IPS-20b (cell line): ENCODE measurements around the gene CAMK2A.

ENCODE experiments used
- H3K27ac ChIP-seq: one replicate; pipeline ENCODE4 v1.5.1; 2013; ENCODE audit warnings: low read length
- H3K27me3 ChIP-seq: 2 replicates; pipeline ENCODE4 v1.6.1; 2013; ENCODE audit warnings: mild to moderate bottlenecking, low read length, inconsistent platforms; ENCODE audit not compliant: insufficient read depth
- H3K36me3 ChIP-seq: 2 replicates; pipeline ENCODE4 v1.6.1; 2013; ENCODE audit warnings: low read depth, mild to moderate bottlenecking, inconsistent platforms, low read length, moderate library complexity; ENCODE audit not compliant: insufficient read depth
- H3K4me1 ChIP-seq: 2 replicates; pipeline ENCODE4 v1.6.1; 2013; ENCODE audit warnings: mild to moderate bottlenecking, control low read depth, inconsistent platforms, low read length, moderate library complexity; ENCODE audit not compliant: insufficient read depth
- H3K4me3 ChIP-seq: 2 replicates; pipeline ENCODE4 v1.5.1; 2013; ENCODE audit warnings: mild to moderate bottlenecking, low read length, inconsistent platforms
- H3K9ac ChIP-seq: 2 replicates; pipeline ENCODE4 v1.6.1; 2013; ENCODE audit warnings: low read depth, mild to moderate bottlenecking, inconsistent platforms, low read length, moderate library complexity
- H3K9me3 ChIP-seq: 2 replicates; pipeline ENCODE4 v1.6.1; 2013; ENCODE audit warnings: mild to moderate bottlenecking, low read depth, low read length, inconsistent platforms; ENCODE audit not compliant: insufficient read depth

CAMK2A gene

DNA sequence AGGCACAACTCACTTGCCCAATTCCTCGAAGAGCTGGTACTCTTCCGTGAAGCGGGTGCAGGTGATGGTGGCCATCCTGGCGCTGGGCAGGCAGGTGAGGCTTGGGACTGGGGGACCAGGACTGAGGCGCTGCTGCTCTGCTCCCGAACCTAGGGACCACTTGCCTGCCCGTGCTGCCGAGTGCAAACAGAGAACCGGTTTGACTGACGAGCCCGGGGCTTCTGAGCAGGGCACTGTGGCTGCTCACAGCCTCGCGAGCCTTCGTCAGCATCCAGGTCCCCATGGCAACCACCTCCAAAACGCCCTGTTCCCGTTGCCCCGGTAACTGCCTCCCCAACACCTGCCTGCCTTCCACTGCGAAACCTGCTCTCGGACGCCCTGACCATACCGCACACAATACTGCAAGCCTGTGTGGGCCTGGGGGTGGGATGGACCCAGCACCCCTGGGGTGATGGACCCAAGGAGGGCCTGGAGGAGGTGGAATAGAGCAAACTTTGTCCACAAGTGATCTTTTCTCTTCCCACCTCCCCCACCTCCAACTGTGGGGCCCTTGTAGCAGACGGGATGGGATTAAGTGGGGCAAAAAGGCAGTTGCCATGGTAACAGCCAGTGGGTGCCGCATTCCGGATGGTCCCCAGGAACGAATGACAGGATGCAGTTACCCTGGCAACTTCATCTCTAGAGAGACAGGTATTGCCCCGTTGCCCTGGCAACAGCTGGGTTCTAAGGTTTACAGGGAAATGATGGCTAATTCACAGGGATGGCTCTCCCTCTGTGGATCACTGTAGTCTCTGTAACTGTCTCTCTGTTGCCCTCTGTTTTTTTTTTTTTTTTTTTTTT is at the start of gene CAMK2A:
Gene CAMK2A (minus strand): TSS at position 223 of the 840 bp plus-strand sequence. CDS start 148 bp downstream, at position 75.
- peaks cover 5% of the 10 kb centered on the region; the same call in 1 of the 2 replicates for H3K27me3 ChIP-seq
- no peak within 1 kb of the TSS for H3K27ac ChIP-seq
- no peaks in the 10 kb centered on the region for H3K9me3 ChIP-seq
- no peaks in the 10 kb centered on the region for H3K36me3 ChIP-seq
- H3K9ac ChIP-seq, result no peak within 1 kb of the TSS
- H3K4me1 ChIP-seq, result no peaks in the 10 kb centered on the region
- H3K4me3 ChIP-seq, result no peak within 1 kb of the TSS

DNA sequence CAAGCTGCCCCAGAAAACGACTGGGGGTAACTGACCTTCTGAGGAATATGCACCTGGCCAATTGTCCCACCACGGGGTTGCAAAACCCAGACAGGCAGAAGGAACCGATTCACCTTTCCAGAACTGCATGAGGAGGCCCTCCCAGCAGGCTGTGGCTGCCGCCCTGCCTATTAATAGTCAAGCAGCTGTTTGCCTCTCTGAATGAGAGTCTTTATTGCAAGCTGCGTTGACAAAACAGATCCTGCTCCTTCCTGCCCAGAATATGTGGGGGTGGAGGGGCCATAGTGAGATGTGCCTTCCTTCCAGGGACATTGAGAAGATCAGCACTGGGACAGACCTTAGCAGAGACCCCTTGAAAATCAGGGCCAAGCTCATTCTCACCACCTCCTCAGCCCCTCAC is 49.6 kb upstream of the CAMK2A start:
- Histone ChIP-seq H3K36me3 (no peaks in the 10 kb centered on the region), H3K27me3 (no peaks in the 10 kb centered on the region), H3K27ac (no peak overlapping the region), H3K9me3 (no peaks in the 10 kb centered on the region), H3K9ac (no peak overlapping the region), H3K4me1 (no peaks in the 10 kb centered on the region), H3K4me3 (no peak overlapping the region)

DNA sequence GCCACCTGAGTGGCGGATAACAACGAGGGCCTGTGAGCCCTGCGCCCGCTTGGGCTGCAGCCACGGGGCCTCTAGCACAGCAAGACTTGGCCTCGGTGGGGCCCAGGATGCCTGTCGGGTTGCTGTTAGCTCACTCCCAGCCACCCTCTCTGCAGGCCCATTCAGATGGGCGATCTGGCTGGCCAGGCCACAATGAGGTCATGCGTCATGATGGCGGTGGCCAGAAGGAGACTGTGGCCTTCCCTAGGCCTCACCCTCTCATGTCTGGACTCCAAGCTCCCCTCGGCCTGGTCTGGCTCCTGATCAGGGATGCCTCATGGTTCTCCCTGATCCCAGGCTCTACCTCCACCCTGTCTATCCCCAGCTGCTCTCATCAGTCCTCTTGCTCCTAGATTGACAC is 49.0 kb upstream of the CAMK2A start:
- H3K4me1 ChIP-seq, result no peaks in the 10 kb centered on the region
- no peak overlapping the region for H3K4me3 ChIP-seq
- no peaks in the 10 kb centered on the region for H3K27me3 ChIP-seq
- H3K9me3 ChIP-seq, result no peaks in the 10 kb centered on the region
- H3K36me3 ChIP-seq, result no peaks in the 10 kb centered on the region
- H3K27ac ChIP-seq, result no peak overlapping the region
- no peak overlapping the region for H3K9ac ChIP-seq

DNA sequence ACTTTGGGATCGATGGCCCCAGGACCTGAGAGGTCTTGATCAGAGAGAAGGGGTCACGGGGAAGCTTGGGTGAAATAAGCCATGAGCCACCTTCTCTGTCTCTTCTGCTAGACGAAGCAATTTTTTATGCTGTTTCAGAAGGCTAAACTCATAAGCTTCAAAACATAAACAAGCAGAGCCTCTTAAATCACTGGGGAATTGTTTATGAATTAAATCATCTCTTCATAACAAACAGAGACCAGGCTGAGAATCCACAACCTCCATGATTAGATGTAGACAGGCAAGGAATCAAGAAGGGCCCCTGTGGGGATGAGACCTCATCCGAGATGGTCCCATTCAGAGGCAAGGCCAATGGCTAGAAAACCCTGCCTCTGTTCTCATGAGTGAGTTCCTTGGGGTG is 46.2 kb upstream of the CAMK2A start:
- H3K27ac ChIP-seq, result no peak overlapping the region

DNA sequence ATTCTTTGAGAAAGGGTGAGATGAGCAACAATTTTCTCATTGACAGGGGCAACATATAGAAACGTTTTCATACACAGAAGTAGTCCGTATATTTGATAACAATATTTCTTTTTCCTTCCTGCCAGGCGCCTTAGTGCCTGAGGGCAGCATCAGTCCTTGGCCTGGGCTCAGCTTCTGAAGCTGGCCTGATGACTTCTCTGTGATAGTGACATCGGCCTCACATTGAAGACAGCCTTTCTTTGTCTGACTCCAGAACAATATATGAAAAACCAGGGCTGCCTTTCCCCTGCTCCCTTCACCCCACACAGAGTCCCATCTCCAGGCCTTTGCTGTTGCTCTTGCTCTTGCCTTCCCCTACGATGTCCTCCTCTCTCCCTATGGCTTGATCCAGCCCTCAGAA is 43.8 kb upstream of the CAMK2A start:
- H3K9ac ChIP-seq, result no peak overlapping the region
- H3K27ac ChIP-seq, result no peak overlapping the region
- no peaks in the 10 kb centered on the region for H3K27me3 ChIP-seq
- no peaks in the 10 kb centered on the region for H3K4me1 ChIP-seq
- H3K9me3 ChIP-seq, result no peaks in the 10 kb centered on the region
- no peak overlapping the region for H3K4me3 ChIP-seq
- H3K36me3 ChIP-seq, result no peaks in the 10 kb centered on the region

More for the DNA sequence above, 46.2 kb upstream of the CAMK2A start:
- Histone ChIP-seq H3K4me3 (no peak overlapping the region), H3K27me3 (no peaks in the 10 kb centered on the region), H3K4me1 (no peaks in the 10 kb centered on the region), H3K9ac (no peak overlapping the region), H3K36me3 (no peaks in the 10 kb centered on the region), H3K9me3 (no peaks in the 10 kb centered on the region)

DNA sequence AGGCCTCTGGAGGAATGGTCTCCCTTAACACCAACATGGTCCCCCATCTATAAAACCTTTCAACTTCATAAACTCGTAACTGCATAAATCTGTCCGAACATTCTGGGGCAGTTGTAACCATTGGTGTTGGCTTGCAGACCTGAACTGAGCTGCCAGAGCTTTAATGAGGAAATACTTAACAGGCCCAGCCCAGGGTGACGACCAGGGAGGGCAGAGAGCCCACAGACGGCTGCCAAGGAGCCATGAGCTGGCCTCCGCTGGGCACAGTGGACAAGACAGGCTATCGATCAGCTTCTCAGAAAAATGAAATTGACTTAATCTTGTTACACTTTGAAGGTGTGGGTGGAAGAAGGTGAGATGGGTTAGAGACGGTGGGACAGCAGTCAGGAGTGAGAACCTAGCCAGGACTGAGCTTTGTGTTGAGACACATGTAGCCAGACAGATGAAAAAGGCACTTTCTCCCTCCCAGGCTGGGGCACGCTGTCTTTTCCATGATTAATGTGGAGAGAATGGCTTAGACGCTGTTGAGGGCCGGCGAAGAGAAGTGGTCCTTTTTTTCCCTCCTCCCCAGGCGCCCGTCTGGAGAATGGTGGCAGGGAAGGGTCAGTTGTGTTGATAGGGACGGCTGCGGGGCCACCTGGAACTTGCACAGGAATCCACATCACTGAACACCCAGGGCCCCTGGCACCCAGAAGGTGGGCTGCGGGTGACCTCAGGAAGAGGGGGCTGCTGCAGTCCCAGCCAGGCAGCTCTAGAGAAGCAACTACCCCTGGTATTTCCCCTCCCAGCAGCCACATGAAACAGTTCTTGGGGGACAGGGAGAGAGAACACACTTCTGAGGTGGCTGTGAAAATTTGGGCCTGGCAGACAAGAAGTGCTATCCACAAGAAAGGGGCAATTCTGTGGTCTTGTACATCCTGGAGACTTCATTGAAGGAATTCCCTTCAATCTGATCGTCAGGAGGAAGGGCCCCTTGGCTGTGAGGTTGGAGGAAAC is 40.6 kb upstream of the CAMK2A start:
- Histone ChIP-seq H3K36me3 (no peaks in the 10 kb centered on the region), H3K4me3 (no peak overlapping the region), H3K9me3 (no peaks in the 10 kb centered on the region), H3K9ac (no peak overlapping the region), H3K4me1 (no peaks in the 10 kb centered on the region), H3K27me3 (no peaks in the 10 kb centered on the region), H3K27ac (no peak overlapping the region)

DNA sequence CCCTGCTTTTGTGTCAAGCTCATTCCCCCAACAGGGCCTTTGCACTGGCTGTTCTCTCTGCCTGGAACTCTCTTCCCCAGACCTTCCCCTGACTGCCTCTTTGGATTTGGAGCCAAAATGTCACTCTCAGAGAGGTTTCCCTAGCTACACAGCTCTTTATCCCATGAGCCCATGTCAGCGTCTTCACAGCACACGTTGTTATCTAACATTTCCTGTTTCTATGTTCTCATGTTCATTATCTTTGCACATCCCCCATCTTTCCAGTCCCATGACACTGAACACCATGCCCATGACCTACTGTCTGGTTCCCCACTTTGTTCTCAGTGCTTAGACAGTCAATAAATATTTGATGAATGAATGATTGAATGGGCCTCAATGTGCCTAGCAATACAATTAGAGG is 39.5 kb upstream of the CAMK2A start:
- no peak overlapping the region for H3K27ac ChIP-seq
- no peaks in the 10 kb centered on the region for H3K9me3 ChIP-seq
- H3K4me1 ChIP-seq, result no peaks in the 10 kb centered on the region
- H3K4me3 ChIP-seq, result no peak overlapping the region
- no peak overlapping the region for H3K9ac ChIP-seq
- H3K36me3 ChIP-seq, result no peaks in the 10 kb centered on the region
- H3K27me3 ChIP-seq, result no peaks in the 10 kb centered on the region

DNA sequence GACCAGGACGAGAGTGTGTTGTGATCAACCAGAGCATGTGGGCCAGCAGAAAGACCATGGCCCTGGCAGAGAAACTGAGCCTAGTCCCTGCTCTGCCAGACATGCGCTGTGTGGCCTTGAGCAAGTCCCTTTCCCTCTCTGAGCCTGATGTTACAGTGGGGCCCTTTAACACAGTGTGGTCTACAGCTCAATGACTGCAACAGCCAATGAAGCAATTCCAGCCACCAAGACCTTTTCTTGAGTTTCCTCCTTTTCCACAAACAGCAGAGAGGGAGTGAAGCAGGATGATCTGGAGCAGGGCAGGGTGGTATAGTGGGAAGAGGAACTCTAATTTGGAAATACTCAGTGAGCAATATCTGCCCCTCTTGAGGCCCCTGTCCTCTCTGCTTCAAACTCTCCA is 38.9 kb upstream of the CAMK2A start:
- no peaks in the 10 kb centered on the region for H3K27me3 ChIP-seq
- H3K36me3 ChIP-seq, result no peaks in the 10 kb centered on the region
- H3K4me3 ChIP-seq, result no peak overlapping the region
- H3K9ac ChIP-seq, result no peak overlapping the region
- H3K9me3 ChIP-seq, result no peaks in the 10 kb centered on the region
- H3K4me1 ChIP-seq, result no peaks in the 10 kb centered on the region
- no peak overlapping the region for H3K27ac ChIP-seq

DNA sequence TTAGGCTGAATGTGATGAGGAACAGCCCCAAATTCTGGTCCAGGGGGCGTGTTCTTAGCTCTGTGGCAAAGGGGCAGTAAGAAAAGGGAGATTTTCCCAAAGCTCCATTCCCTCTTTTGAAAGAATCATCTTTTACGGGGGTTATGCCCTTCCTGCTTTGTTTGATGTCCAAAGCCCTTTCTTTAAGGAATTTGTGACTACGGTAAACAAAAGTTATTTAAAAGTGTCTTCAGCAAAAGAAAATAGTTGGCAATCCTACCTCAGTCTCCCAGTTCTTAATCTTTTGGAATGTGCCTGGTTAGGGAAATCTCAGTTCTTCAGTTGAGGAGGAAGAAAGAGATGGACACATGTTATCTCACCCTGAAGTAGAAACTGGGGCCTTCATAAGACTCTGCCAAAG is 37.6 kb upstream of the CAMK2A start:
- no peak overlapping the region for H3K9ac ChIP-seq

DNA sequence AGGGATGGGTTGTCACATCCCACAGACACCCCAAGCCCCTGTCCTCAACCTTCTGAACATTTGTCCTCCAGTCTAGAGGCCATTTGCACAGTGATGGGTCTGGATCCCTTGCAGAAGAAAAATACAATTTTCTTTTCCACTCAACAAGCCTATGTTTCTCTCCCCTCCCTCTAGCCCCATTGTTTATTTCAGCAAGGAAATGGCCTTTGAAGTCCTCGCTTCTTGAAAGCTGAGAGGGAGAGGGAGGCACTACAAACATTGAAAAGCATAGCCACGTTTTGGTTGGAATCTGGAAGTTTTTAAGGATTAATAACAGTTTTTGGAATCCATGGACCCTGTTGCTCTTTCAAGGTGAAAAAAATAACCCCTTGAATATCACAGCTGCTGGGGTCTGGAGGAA is 37.1 kb upstream of the CAMK2A start:
- Histone ChIP-seq H3K36me3 (no peaks in the 10 kb centered on the region), H3K9me3 (no peaks in the 10 kb centered on the region), H3K27ac (no peak overlapping the region), H3K4me1 (no peaks in the 10 kb centered on the region), H3K9ac (no peak overlapping the region), H3K4me3 (no peak overlapping the region), H3K27me3 (no peaks in the 10 kb centered on the region)

More for the DNA sequence above, 37.6 kb upstream of the CAMK2A start:
- Histone ChIP-seq H3K27me3 (no peaks in the 10 kb centered on the region), H3K36me3 (no peaks in the 10 kb centered on the region), H3K27ac (no peak overlapping the region), H3K4me1 (no peaks in the 10 kb centered on the region), H3K9me3 (no peaks in the 10 kb centered on the region), H3K4me3 (no peak overlapping the region)

DNA sequence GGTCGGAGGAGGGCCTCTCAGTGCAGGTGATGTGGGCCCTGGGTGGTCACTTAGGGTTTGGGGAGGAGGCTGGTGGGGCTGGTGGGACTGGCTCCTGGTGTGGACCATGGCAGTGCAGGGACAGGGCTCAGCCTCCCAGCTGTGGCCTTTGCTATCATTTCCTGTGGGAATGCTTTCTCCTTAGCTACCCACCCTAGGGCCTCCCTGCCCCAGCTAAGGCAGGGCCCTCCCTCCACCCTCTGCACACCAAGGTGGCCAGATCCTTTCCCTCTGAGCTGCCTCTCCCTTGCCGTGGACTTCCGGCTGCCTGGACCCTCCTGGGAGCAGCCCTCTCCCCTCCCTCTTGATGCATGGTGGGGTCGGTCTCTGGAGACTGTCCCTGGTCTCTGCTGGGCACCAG is 35.9 kb upstream of the CAMK2A start:
- no peak overlapping the region for H3K27ac ChIP-seq
- H3K27me3 ChIP-seq, result no peaks in the 10 kb centered on the region
- H3K4me3 ChIP-seq, result no peak overlapping the region
- no peak overlapping the region for H3K9ac ChIP-seq
- H3K36me3 ChIP-seq, result no peaks in the 10 kb centered on the region
- no peaks in the 10 kb centered on the region for H3K9me3 ChIP-seq
- H3K4me1 ChIP-seq, result no peaks in the 10 kb centered on the region
